GM18511 (cell line): Measurements from ENCODE around the gene TGFA.
A peak's percentile ranks its signal among the peaks of the same experiment; 100 is the strongest.

Source experiments
- ATAC-seq: cut with Tn5 transposase; IDR thresholded peaks from one replicate; pipeline ENCODE4 v1.9.1; 2021; ENCODE audit warnings: mild to moderate bottlenecking, moderate library complexity; ENCODE audit not compliant: unreplicated experiment

Gene TGFA

DNA sequence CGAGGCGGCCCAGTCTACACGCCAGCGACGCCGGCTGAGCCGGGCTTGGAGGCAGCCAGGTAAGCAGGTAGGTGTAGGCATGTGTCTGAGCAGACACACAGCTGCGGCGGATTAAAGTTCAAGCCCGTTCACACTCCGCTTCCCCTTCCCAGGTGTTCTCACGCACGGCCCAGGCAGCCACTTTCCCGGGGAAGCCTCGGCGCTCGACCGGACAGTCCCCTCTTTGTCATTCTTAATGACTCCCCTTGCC lies 367 bp downstream of the TGFA start:
- ATAC-seq, result peak; percentile 29

DNA sequence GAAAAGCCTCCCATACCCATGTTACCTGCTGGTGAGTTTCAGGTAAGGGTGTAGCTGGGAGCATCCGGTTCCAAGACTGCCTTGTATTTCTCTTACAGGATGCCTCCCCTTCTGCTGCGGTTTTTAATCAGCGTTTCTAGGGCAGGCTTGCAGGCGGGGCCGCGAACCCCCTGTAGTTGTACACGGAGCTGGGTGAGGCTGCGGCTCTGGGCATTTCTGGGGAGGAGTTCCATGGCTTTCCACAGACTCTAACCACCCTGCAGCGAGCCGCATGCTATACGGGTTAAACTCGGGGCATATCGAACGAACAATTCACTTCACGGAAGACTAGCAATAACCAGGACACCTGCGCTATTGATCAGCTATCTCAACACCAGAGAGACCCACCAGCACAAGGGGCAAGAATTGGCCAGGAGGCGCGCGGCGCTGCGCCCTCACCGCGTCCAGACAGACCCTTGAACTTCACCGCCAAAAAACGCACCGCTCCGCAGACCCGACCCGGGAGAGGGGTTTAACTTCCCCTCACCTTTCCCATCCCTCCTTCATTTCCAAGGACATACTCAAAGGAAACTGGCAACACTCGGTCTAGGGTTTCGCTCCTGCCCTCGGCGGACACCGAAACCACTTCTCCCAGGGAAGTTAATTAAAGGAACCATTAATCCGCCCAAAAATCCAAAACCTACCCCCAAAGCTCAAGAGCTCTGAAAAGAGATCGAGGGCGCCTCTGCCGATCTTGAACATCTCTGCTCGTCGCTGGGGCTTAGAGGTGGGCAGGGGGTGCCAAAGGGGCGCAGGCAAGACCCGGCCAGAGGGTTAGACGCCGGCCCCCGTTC lies 909 bp downstream of the TGFA start:
- ATAC-seq, result no peak

- ATAC-seq, result no peak
Measured at GRCh38 chr2:70551167-70551566, 2.5 kb downstream of the TGFA start.

GRCh38 chr2:70549962-70550361 lies 3.7 kb downstream of the TGFA start:
- ATAC-seq, result no peak

GRCh38 chr2:70549064-70549710 lies 4.4 kb downstream of the TGFA start:
- no peak for ATAC-seq

DNA sequence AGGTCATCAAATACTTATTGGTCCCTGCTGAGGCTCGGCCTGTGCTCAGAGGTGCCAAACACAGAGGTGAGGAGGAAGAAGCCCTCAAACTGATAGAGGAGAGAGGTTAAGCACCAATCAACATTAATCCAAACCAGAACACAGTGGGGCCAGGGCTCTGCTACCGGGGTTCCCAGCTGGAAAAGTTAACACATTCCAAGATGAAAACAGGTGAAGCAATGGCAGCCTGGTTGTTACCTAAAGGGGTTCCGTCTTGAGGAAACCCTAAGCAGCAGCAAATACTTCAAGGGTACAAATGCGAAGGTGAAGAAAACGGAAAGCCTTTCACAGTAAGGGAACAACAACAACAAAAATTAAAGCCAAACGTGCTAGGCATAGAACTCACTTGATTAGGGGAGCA lies 5.4 kb downstream of the TGFA start:
- ATAC-seq, result no peak

DNA sequence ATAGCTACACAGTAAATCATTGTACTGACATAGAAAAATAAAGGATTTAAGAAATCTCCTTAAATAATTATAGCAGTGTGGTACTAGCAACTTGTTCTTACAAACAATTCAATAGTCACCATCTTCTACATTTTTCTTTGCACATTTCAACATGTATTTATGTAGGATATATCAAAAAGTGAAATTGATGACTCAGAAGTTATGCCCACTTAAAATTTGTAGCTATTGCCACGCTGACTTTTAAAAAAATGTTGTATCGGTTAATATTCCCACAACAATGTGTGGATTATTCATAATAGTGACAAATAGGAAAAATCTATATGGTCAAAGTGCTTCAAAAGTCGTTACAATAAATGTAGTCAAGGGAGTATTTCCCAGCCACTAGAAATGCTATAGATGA lies 6.7 kb downstream of the TGFA start:
- no peak for ATAC-seq

DNA sequence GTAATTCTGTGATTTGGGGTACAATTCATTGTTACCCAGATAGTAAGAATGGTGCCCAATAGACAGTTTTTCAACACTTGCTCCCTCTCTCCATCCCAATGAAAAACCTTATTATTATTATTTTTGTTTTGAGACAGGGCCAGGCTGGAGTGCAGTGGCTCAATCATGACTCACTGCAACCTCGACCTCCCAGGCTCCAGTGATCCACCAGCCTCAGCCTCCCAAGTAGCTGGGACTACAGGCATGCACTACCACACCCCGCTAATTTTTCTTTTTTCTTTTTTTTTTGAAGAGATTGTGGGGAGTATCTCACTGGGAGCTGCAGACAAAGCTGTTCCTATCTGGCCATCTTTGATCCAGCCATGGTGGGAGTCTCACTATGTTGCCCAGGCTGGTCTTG lies 7.2 kb downstream of the TGFA start:
- ATAC-seq, result no peak

- ATAC-seq, result no peak
Measured at GRCh38 chr2:70541481-70542020, 12.1 kb downstream of the TGFA start.

GRCh38 chr2:70537840-70538239 lies 15.8 kb downstream of the TGFA start:
- ATAC-seq, result no peak

GRCh38 chr2:70536517-70537055 lies 17.0 kb downstream of the TGFA start:
- no peak for ATAC-seq

- ATAC-seq, result no peak
Measured at GRCh38 chr2:70535573-70535972, 18.1 kb downstream of the TGFA start.

GRCh38 chr2:70534183-70534836 lies 19.3 kb downstream of the TGFA start:
- no peak for ATAC-seq

GRCh38 chr2:70532244-70532935 lies 21.2 kb downstream of the TGFA start:
- no peak for ATAC-seq

- no peak for ATAC-seq
Measured at GRCh38 chr2:70531419-70532086, 22.1 kb downstream of the TGFA start.

- no peak for ATAC-seq
Measured at GRCh38 chr2:70529610-70530009, 24.0 kb downstream of the TGFA start.

DNA sequence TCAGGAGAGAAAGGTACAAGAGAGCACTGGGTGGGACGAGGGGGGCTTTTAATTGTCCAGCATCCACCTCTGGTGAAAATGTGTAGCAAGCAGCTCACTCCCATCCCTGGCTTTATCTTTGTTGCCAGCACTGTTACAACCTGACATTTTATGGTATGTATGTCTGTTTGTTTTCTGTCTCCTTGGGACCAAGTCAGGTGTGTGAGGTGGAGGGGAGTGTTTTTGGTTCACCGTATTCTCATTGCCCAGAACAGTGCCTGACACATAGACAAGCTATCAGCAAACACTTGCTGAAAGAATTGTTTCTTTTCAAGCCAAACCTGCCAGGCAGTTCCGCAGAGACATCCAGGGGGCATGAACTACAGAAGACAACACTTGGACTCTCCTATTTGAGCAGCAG lies 24.7 kb downstream of the TGFA start:
- no peak for ATAC-seq

- ATAC-seq, result no peak
Measured at GRCh38 chr2:70528276-70528675, 25.4 kb downstream of the TGFA start.

DNA sequence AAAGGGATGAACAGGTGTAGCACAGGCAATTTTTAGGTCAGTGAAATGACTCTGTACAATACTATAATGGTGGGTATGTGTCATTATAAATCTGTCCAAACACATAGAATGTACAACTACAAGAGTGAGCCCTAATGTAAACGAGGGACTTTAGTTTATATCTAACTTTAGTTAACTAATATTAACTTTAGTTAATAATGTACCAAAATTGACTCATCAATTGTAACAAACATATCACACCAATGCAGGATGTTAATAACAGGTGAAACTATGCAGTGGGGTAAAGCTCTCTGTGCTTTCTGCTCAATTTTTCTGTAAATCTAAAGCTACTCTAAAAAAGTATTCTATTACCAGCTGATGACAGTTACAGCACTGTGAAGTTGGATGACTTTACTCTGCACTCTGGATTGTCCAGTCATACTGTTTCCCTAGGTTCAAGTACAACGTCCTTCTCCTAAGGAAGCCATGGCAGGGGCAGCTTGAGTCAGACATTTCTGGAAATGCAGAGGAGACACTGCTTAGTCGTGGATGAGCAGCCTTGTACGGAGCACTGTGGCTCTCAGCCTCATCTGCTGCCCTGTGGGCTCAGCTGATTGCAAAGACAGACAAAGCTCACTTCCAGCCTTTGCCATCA lies 26.1 kb downstream of the TGFA start:
- ATAC-seq, result peak; percentile 43

GRCh38 chr2:70526126-70526525 lies 27.5 kb downstream of the TGFA start:
- ATAC-seq, result no peak
